Testis (tissue), 3 donors: ENCODE results near the gene CCKAR. TPM values are rescaled to one million over a fixed set of nuclear protein-coding genes. Genes with fewer than 3 reads are reported as not detected.

Source experiments
- DNase-seq: peaks from one replicate; pipeline ENCODE4 v3.0.0-alpha.2; 2019
- H3K27ac ChIP-seq, 2 donors: fragments of 200-600 bp; sonication (generic); one replicate each; pipeline ENCODE4 v1.5.1; 2019
- H3K27me3 ChIP-seq: fragments of 200-600 bp; sonication (generic); one replicate; pipeline ENCODE4 v1.5.1; 2019
- H3K36me3 ChIP-seq: fragments of 200-600 bp; sonication (generic); one replicate; pipeline ENCODE4 v1.5.1; 2017; ENCODE audit warnings: low read depth; ENCODE audit errors: missing control alignments
- H3K4me1 ChIP-seq: fragments of 200-600 bp; sonication (generic); one replicate; pipeline ENCODE4 v1.5.1; 2019
- H3K4me3 ChIP-seq, 2 donors: fragments of 200-600 bp; sonication (generic); one replicate each; pipeline ENCODE4 v1.5.1; 2017 to 2019
- H3K9me3 ChIP-seq: fragments of 200-600 bp; sonication (generic); one replicate; pipeline ENCODE4 v1.5.1; 2017
- CTCF ChIP-seq, 3 experiments: fragments of 450-650 bp in 2 of 3; fragments of 200-600 bp in 1 of 3; sonication (generic) in 1 of 3; IDR thresholded peaks; one replicate each; pipeline ENCODE4 v1.5.1; 2016 to 2019; ENCODE audit warnings: antibody characterized with exemption in 3 of 3, mild to moderate bottlenecking in 2 of 3, moderate library complexity in 1 of 3
- POLR2A ChIP-seq: fragments of 450-650 bp; IDR thresholded peaks from one replicate; pipeline ENCODE4 v1.6.1; 2017; ENCODE audit warnings: antibody characterized with exemption, mild to moderate bottlenecking, moderate library complexity
- whole genome bisulfite sequencing, 2 donors: methylation state at CpG; one replicate each; pipeline ENCODE4 v1.1.5; 2018; 5-methylcytosine and 5-hydroxymethylcytosine counted together
- intact Hi-C: fragments of 100-400 bp; cut with DNase I; formaldehyde crosslinking; loops from one replicate; pipeline ENCODE4 v1.15.1; 2023; ENCODE audit warnings: low total_unique reads
- polyA plus RNA-seq: library from polyadenylated mRNA; stranded (reverse); fragments of 350-450 nt; fragmentation: Illumina TruSeq; extraction: RNeasy Lipid Tissue Mini Kit (QIAGEN cat#74804); gene quantifications from one replicate; pipeline ENCODE4 v1.2.3, GENCODE V29; 2014; ENCODE audit warnings: low read depth, low replicate concordance; ENCODE audit not compliant: insufficient read depth
- total RNA-seq, 2 donors: library from RNA; depleted of rRNA; stranded (reverse); fragments of >200 nt; gene quantifications; one replicate each; pipeline ENCODE4 v1.2.3, GENCODE V29; 2016

The CCKAR gene
- total and polyA plus RNA-seq, 3 donors from 2014 or later, result 0.56 TPM; not detected in 2

- no peaks in the 10 kb centered on the region for H3K9me3 ChIP-seq
- TF ChIP-seq POLR2A, result no peak
- no peak for TF ChIP-seq CTCF (IDR thresholded peaks at IDR 0.05)
- WGBS, 2 donors, result 86 to 90% methylated on average over 8 of the region's 8 CpGs
- H3K36me3 ChIP-seq, result no peaks in the 10 kb centered on the region
- H3K27ac ChIP-seq, result no peak overlapping the region
- intact Hi-C loops, result no loop called here
- no peaks in the 10 kb centered on the region for H3K27me3 ChIP-seq
- no peak overlapping the region for H3K4me3 ChIP-seq
- H3K4me1 ChIP-seq, result no peaks in the 10 kb centered on the region
- no peak for DNase-seq
Measured at GRCh38 chr4:26475716-26476115, 14.6 kb downstream of the CCKAR start.

GRCh38 chr4:26474551-26474950, 15.7 kb downstream of the CCKAR start:
- 89 to 91% methylated on average over 3 of the region's 3 CpGs for WGBS, 2 donors
- no peaks in the 10 kb centered on the region for H3K4me1 ChIP-seq
- H3K9me3 ChIP-seq, result no peaks in the 10 kb centered on the region
- H3K27me3 ChIP-seq, result no peaks in the 10 kb centered on the region
- no peak overlapping the region for H3K27ac ChIP-seq
- no peaks in the 10 kb centered on the region for H3K36me3 ChIP-seq
- TF ChIP-seq POLR2A (no peak), CTCF (IDR thresholded peaks at IDR 0.05) (no peak)
- intact Hi-C loops, result no loop called here
- H3K4me3 ChIP-seq, result no peak overlapping the region
- DNase-seq, result no peak

DNA sequence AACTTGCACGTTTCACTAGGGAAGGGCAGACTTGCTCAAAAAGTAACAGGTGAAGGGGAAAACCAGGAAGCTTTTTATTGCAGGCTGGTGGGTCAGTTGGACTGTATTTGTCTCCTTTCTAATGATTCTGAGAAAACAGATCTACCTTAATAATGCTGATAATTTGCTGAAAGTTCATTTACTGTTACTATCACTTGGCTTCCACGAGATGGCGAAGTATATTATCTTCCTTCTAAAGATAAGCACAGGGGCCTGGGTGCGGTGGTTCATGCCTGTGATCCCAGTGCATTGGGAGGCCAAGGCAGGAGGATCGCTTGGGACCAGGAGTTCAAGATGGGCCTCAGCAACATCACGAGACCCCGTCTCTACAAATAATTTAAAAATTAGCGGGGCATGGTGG, 16.4 kb downstream of the CCKAR start:
- no peaks in the 10 kb centered on the region for H3K36me3 ChIP-seq
- no peak overlapping the region for H3K4me3 ChIP-seq
- no peak overlapping the region for H3K27ac ChIP-seq
- no peak for TF ChIP-seq CTCF (IDR thresholded peaks at IDR 0.05)
- TF ChIP-seq POLR2A, result no peak
- 70 to 83% methylated on average over 8 of the region's 8 CpGs for WGBS, 2 donors
- no peaks in the 10 kb centered on the region for H3K9me3 ChIP-seq
- DNase-seq, result no peak
- intact Hi-C loops, result no loop called here
- H3K27me3 ChIP-seq, result no peaks in the 10 kb centered on the region
- no peaks in the 10 kb centered on the region for H3K4me1 ChIP-seq

DNA sequence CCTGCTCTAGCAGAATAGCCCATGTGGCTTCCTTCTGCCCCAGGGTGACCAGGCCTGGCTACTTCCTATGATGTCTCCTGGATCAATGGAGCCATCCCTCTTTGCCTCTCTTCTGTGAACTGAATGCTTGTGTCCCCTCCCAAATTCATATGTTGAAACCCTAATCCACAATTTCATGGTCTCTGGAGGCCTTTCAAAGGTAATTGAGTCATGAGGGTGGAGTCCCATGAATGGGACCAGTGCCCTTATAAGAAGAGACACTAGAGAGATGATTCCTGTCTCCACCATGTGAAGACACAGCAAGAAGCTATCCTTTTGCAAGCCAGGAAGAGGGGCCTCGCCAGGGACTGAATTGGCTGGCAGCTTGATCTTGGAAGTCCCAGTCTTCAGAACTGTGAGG, 18.4 kb downstream of the CCKAR start:
- WGBS, 2 donors, result 92 to 96% methylated on average over 1 of the region's 1 CpG
- Histone ChIP-seq H3K27ac (no peak overlapping the region), H3K36me3 (no peaks in the 10 kb centered on the region)

More for the DNA sequence above, 18.4 kb downstream of the CCKAR start:
- no peak for DNase-seq
- intact Hi-C loops, result no loop called here
- Histone ChIP-seq H3K4me1 (no peaks in the 10 kb centered on the region), H3K4me3 (no peak overlapping the region), H3K9me3 (no peaks in the 10 kb centered on the region), H3K27me3 (no peaks in the 10 kb centered on the region)
- no peak for TF ChIP-seq POLR2A
- no peak for TF ChIP-seq CTCF (IDR thresholded peaks at IDR 0.05)
